WTC11 (cell line): ENCODE data around the gene IPO11. TPM values are rescaled to one million over a fixed set of nuclear protein-coding genes. Genes with fewer than 3 reads are reported as not detected.
A peak's percentile ranks its signal among the peaks of the same experiment; 100 is the strongest.

Experiments
- ATAC-seq: fragments of 200-7000 bp; cut with Tn5 transposase; 2 replicates; pipeline ENCODE4 v1.10.0; 2021; ENCODE audit warnings: mild to moderate bottlenecking, moderate library complexity
- CTCF ChIA-PET: fragments of 300-600 bp; sonication (Branson Sonifier 250); formaldehyde crosslinking; loops from one replicate; lab custom pipeline; 2021; ENCODE audit warnings: antibody characterized with exemption; lab: Charles Lee
- POLR2A ChIA-PET: fragments of 350-600 bp; sonication (Branson Sonifier 250); formaldehyde crosslinking; loops from one replicate; lab custom pipeline; 2021; ENCODE audit warnings: antibody characterized with exemption; lab: Charles Lee
- DNase-seq: peaks from one replicate; pipeline ENCODE4 v3.0.0; 2021; ENCODE audit warnings: low spot score
- H3K27ac Mint-ChIP-seq: 2 replicates; pipeline ENCODE4 v1.8.0; 2021; ENCODE audit warnings: mixed read lengths
- H3K27me3 Mint-ChIP-seq: 2 replicates; pipeline ENCODE4 v1.8.0; 2021; ENCODE audit warnings: low read depth, mild to moderate bottlenecking, moderate library complexity, mixed read lengths
- H3K36me3 Mint-ChIP-seq: 2 replicates; pipeline ENCODE4 v1.8.0; 2021; ENCODE audit warnings: mixed read lengths
- H3K4me1 Mint-ChIP-seq: 2 replicates; pipeline ENCODE4 v1.8.0; 2022; ENCODE audit warnings: mixed read lengths
- H3K4me3 Mint-ChIP-seq: 2 replicates; pipeline ENCODE4 v1.8.0; 2021; ENCODE audit warnings: mild to moderate bottlenecking, moderate library complexity, mixed read lengths
- H3K9me3 Mint-ChIP-seq: 2 replicates; pipeline ENCODE4 v1.8.0; 2021; ENCODE audit warnings: mixed read lengths
- ATF6 ChIP-seq: sonication (generic); formaldehyde crosslinking; IDR thresholded peaks from 2 replicates; pipeline ENCODE4 v1.8.1; 2023; ENCODE audit warnings: mild to moderate bottlenecking, missing genetic modification reagents
- CREB1 ChIP-seq: sonication (generic); formaldehyde crosslinking; IDR thresholded peaks from 2 replicates; pipeline ENCODE4 v1.8.0; 2023; ENCODE audit warnings: mild to moderate bottlenecking, missing genetic modification reagents
- ELF4 ChIP-seq: sonication (generic); formaldehyde crosslinking; IDR thresholded peaks from 2 replicates; pipeline ENCODE4 v1.8.1; 2022; ENCODE audit warnings: low read depth, mild to moderate bottlenecking, moderate library complexity, missing genetic modification reagents
- ESRRA ChIP-seq: sonication (generic); formaldehyde crosslinking; IDR thresholded peaks from 2 replicates; pipeline ENCODE4 v1.8.1; 2022; ENCODE audit warnings: mild to moderate bottlenecking, missing genetic modification reagents, borderline replicate concordance
- FOXJ3 ChIP-seq: sonication (generic); formaldehyde crosslinking; IDR thresholded peaks from 2 replicates; pipeline ENCODE4 v1.9.0; 2021; ENCODE audit warnings: missing genetic modification reagents, mild to moderate bottlenecking, borderline replicate concordance
- IRF1 ChIP-seq: sonication (generic); formaldehyde crosslinking; IDR thresholded peaks from 2 replicates; pipeline ENCODE4 v1.8.0; 2023; ENCODE audit warnings: missing genetic modification reagents
- MXD4 ChIP-seq: fragments of 250-450 bp; sonication (Bioruptor Pico); IDR thresholded peaks from 2 replicates; pipeline ENCODE4 v1.8.0; 2021; ENCODE audit warnings: mild to moderate bottlenecking, moderate library complexity, borderline replicate concordance
- NR3C1 ChIP-seq: sonication (generic); formaldehyde crosslinking; conservative IDR thresholded peaks from 2 replicates; pipeline ENCODE4 v1.8.1; 2023; ENCODE audit warnings: low read depth, mild to moderate bottlenecking, missing genetic modification reagents
- PRRX2 ChIP-seq: fragments of 250-450 bp; sonication (Bioruptor Pico); IDR thresholded peaks from 2 replicates; pipeline ENCODE4 v1.8.0; 2021; ENCODE audit warnings: mild to moderate bottlenecking
- RORB ChIP-seq: fragments of 250-450 bp; sonication (Bioruptor Pico); IDR thresholded peaks from 2 replicates; pipeline ENCODE4 v1.9.0; 2021; ENCODE audit warnings: mild to moderate bottlenecking
- SOX15 ChIP-seq: fragments of 250-450 bp; sonication (Bioruptor Pico); IDR thresholded peaks from 2 replicates; pipeline ENCODE4 v1.9.0; 2021; ENCODE audit warnings: mild to moderate bottlenecking
- ZMAT4 ChIP-seq: fragments of 250-450 bp; sonication (Bioruptor Pico); IDR thresholded peaks from 2 replicates; pipeline ENCODE4 v1.9.0; 2021; ENCODE audit warnings: mild to moderate bottlenecking
- ZNF138 ChIP-seq: sonication (generic); formaldehyde crosslinking; conservative IDR thresholded peaks from 2 replicates; pipeline ENCODE4 v1.8.1; 2022; ENCODE audit warnings: mild to moderate bottlenecking, moderate library complexity, missing genetic modification reagents
- ZNF219 ChIP-seq: sonication (generic); formaldehyde crosslinking; IDR thresholded peaks from 2 replicates; pipeline ENCODE4 v1.8.0; 2023; ENCODE audit warnings: missing genetic modification reagents, mild to moderate bottlenecking, borderline replicate concordance
- ZNF532 ChIP-seq: fragments of 250-450 bp; sonication (Bioruptor Pico); IDR thresholded peaks from 2 replicates; pipeline ENCODE4 v1.9.0; 2021; ENCODE audit warnings: mild to moderate bottlenecking, borderline replicate concordance
- total RNA-seq: library from RNA; stranded (reverse); gene quantifications from 3 replicates; pipeline ENCODE4 v1.2.3, GENCODE V29; 2021
- TF ChIP-seq, protein P1 (sequence below): sonication (generic); formaldehyde crosslinking; IDR thresholded peaks from 2 replicates; pipeline ENCODE4 v1.8.0; 2023; ENCODE audit warnings: mild to moderate bottlenecking, missing genetic modification reagents
- TF ChIP-seq, protein P2 (sequence below): sonication (generic); formaldehyde crosslinking; IDR thresholded peaks from 2 replicates; pipeline ENCODE4 v1.8.1; 2022; ENCODE audit warnings: missing genetic modification reagents, borderline replicate concordance

The IPO11 gene
- total RNA-seq, 1 experiment from 2014 or later, result 61.9 TPM

- H3K36me3 Mint-ChIP-seq, result peaks cover 10% of the 10 kb centered on the region
- ATAC-seq (no peak), DNase-seq (no peak)
- ChIA-PET POLR2A (no interaction called here), CTCF (no interaction called here)
- TF ChIP-seq ZNF532 (no peak), RORB (no peak), IRF1 (CRISPR knock-in tag) (no peak), ATF6 (CRISPR knock-in tag) (no peak), ELF4 (CRISPR knock-in tag) (no peak), FOXJ3 (CRISPR knock-in tag) (no peak), MXD4 (CRISPR knock-in tag) (no peak), ZNF219 (no peak), SOX15 (CRISPR knock-in tag) (no peak), NR3C1 (CRISPR knock-in tag) (no peak), ESRRA (CRISPR knock-in tag) (no peak), CREB1 (CRISPR knock-in tag) (no peak), ZMAT4 (CRISPR knock-in tag) (no peak), ZNF138 (no peak), PRRX2 (CRISPR knock-in tag) (no peak)
- TF ChIP-seq, protein P1, sequence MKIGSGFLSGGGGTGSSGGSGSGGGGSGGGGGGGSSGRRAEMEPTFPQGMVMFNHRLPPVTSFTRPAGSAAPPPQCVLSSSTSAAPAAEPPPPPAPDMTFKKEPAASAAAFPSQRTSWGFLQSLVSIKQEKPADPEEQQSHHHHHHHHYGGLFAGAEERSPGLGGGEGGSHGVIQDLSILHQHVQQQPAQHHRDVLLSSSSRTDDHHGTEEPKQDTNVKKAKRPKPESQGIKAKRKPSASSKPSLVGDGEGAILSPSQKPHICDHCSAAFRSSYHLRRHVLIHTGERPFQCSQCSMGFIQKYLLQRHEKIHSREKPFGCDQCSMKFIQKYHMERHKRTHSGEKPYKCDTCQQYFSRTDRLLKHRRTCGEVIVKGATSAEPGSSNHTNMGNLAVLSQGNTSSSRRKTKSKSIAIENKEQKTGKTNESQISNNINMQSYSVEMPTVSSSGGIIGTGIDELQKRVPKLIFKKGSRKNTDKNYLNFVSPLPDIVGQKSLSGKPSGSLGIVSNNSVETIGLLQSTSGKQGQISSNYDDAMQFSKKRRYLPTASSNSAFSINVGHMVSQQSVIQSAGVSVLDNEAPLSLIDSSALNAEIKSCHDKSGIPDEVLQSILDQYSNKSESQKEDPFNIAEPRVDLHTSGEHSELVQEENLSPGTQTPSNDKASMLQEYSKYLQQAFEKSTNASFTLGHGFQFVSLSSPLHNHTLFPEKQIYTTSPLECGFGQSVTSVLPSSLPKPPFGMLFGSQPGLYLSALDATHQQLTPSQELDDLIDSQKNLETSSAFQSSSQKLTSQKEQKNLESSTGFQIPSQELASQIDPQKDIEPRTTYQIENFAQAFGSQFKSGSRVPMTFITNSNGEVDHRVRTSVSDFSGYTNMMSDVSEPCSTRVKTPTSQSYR, result no peak
- TF ChIP-seq, protein P2, sequence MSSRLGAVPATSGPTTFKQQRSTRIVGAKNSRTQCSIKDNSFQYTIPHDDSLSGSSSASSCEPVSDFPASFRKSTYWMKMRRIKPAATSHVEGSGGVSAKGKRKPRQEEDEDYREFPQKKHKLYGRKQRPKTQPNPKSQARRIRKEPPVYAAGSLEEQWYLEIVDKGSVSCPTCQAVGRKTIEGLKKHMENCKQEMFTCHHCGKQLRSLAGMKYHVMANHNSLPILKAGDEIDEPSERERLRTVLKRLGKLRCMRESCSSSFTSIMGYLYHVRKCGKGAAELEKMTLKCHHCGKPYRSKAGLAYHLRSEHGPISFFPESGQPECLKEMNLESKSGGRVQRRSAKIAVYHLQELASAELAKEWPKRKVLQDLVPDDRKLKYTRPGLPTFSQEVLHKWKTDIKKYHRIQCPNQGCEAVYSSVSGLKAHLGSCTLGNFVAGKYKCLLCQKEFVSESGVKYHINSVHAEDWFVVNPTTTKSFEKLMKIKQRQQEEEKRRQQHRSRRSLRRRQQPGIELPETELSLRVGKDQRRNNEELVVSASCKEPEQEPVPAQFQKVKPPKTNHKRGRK (CRISPR knock-in tag), result no peak
- no peak overlapping the region for H3K4me3 Mint-ChIP-seq
- no peaks in the 10 kb centered on the region for H3K9me3 Mint-ChIP-seq
- H3K27me3 Mint-ChIP-seq, result no peaks in the 10 kb centered on the region
- H3K4me1 Mint-ChIP-seq, result peaks cover 2% of the 10 kb centered on the region; the same call in 1 of the 2 replicates
- H3K27ac Mint-ChIP-seq, result peak overlapping the region; percentile 47
Measured at GRCh38 chr5:62538017-62538942, 125.7 kb downstream of the IPO11 start.
